Measurements from ENCODE around the gene TXNIP.

The TXNIP gene

GRCh38 chr1:145972580-145972979 lies 23.8 kb downstream of the TXNIP start:
- WGBS, result 86% methylated on average over 7 of the region's 7 CpGs
- 0 out of 2 replicates have a peak, but pooled peaks cover under 1% of the 10 kb centered on the region for H3K4me1 ChIP-seq (ENCODE audit: insufficient read depth, low read length)
- H3K36me3 ChIP-seq (ENCODE audit: insufficient read depth, low read length), result no peaks in the 10 kb centered on the region
- no peak overlapping the region for H3K9ac ChIP-seq (ENCODE audit: low read depth, low read length)
- H3K4me3 ChIP-seq (ENCODE audit: low read length), result no peak overlapping the region
- H3K27ac ChIP-seq (ENCODE audit: low read depth, low read length), result no peak overlapping the region
- no peaks in the 10 kb centered on the region for H3K27me3 ChIP-seq (ENCODE audit: insufficient read depth, low read length)
- 0 out of 2 replicates have a peak, but pooled peaks cover under 1% of the 10 kb centered on the region for H3K9me3 ChIP-seq (ENCODE audit: insufficient read depth, low read depth, low read length)

GRCh38 chr1:145967288-145967687 lies 29.1 kb downstream of the TXNIP start:
- Histone ChIP-seq H3K4me3 (ENCODE audit: low read length) (no peak overlapping the region), H3K9me3 (ENCODE audit: insufficient read depth, low read depth, low read length) (0 out of 2 replicates have a peak, but pooled peaks cover 5% of the 10 kb centered on the region), H3K9ac (ENCODE audit: low read depth, low read length) (no peak overlapping the region), H3K4me1 (ENCODE audit: insufficient read depth, low read length) (peaks cover 13% of the 10 kb centered on the region), H3K36me3 (ENCODE audit: insufficient read depth, low read length) (no peaks in the 10 kb centered on the region), H3K27ac (ENCODE audit: low read depth, low read length) (no peak overlapping the region), H3K27me3 (ENCODE audit: insufficient read depth, low read length) (peaks cover 20% of the 10 kb centered on the region)
- WGBS, result 93% methylated on average over 2 of the region's 2 CpGs

GRCh38 chr1:145965119-145965744 lies 31.1 kb downstream of the TXNIP start:
- no peak overlapping the region for H3K27ac ChIP-seq (ENCODE audit: low read depth, low read length)
- no peaks in the 10 kb centered on the region for H3K36me3 ChIP-seq (ENCODE audit: insufficient read depth, low read length)
- H3K4me1 ChIP-seq (ENCODE audit: insufficient read depth, low read length), result peaks cover 13% of the 10 kb centered on the region
- peak overlapping the region; percentile 65 for H3K4me3 ChIP-seq (ENCODE audit: low read length)
- no peak overlapping the region for H3K9ac ChIP-seq (ENCODE audit: low read depth, low read length)
- peaks cover 40% of the 10 kb centered on the region for H3K27me3 ChIP-seq (ENCODE audit: insufficient read depth, low read length)
- H3K9me3 ChIP-seq (ENCODE audit: insufficient read depth, low read depth, low read length), result 0 out of 2 replicates have a peak, but pooled peaks cover 5% of the 10 kb centered on the region
- WGBS, result 43% methylated on average over 3 of the region's 5 CpGs

- WGBS, result 3% methylated on average over 37 of the region's 37 CpGs
- peaks cover 48% of the 10 kb centered on the region for H3K27me3 ChIP-seq (ENCODE audit: insufficient read depth, low read length)
- H3K9ac ChIP-seq (ENCODE audit: low read depth, low read length), result 0 out of 2 replicates have a peak within 1 kb of the TSS, but pooled peaks have one; percentile 5
- no peak within 1 kb of the TSS for H3K27ac ChIP-seq (ENCODE audit: low read depth, low read length)
- H3K9me3 ChIP-seq (ENCODE audit: insufficient read depth, low read depth, low read length), result 0 out of 2 replicates have a peak, but pooled peaks cover 5% of the 10 kb centered on the region
- peaks cover 13% of the 10 kb centered on the region for H3K4me1 ChIP-seq (ENCODE audit: insufficient read depth, low read length)
- H3K4me3 ChIP-seq (ENCODE audit: low read length), result peak within 1 kb of the TSS; percentile 65
- no peaks in the 10 kb centered on the region for H3K36me3 ChIP-seq (ENCODE audit: insufficient read depth, low read length)
Measured at GRCh38 chr1:145964328-145965118, 31.9 kb downstream of the TXNIP start, which contains the start of the genes ANKRD34A and POLR3GL. ANKRD34A (minus strand) TSS chr1:145964575; CDS start chr1:145961759, 2,816 bp downstream. POLR3GL (plus strand) TSS chr1:145964690; CDS start chr1:145974866, 10,176 bp downstream.

GRCh38 chr1:145963265-145964019 lies 32.9 kb downstream of the TXNIP start:
- Histone ChIP-seq H3K27me3 (ENCODE audit: insufficient read depth, low read length) (peaks cover 58% of the 10 kb centered on the region), H3K36me3 (ENCODE audit: insufficient read depth, low read length) (no peaks in the 10 kb centered on the region), H3K4me1 (ENCODE audit: insufficient read depth, low read length) (peaks cover 13% of the 10 kb centered on the region), H3K9me3 (ENCODE audit: insufficient read depth, low read depth, low read length) (0 out of 2 replicates have a peak, but pooled peaks cover 5% of the 10 kb centered on the region), H3K9ac (ENCODE audit: low read depth, low read length) (no peak overlapping the region), H3K4me3 (ENCODE audit: low read length) (peak overlapping the region; percentile 92), H3K27ac (ENCODE audit: low read depth, low read length) (no peak overlapping the region)
- 66% methylated on average over 5 of the region's 5 CpGs for WGBS

GRCh38 chr1:145962157-145963102 lies 33.9 kb downstream of the TXNIP start:
- no peaks in the 10 kb centered on the region for H3K36me3 ChIP-seq (ENCODE audit: insufficient read depth, low read length)
- peak overlapping the region; percentile 92 for H3K4me3 ChIP-seq (ENCODE audit: low read length)
- no peak overlapping the region for H3K9ac ChIP-seq (ENCODE audit: low read depth, low read length)
- no peak overlapping the region for H3K27ac ChIP-seq (ENCODE audit: low read depth, low read length)
- 0 out of 2 replicates have a peak, but pooled peaks cover 3% of the 10 kb centered on the region for H3K9me3 ChIP-seq (ENCODE audit: insufficient read depth, low read depth, low read length)
- 11% methylated on average over 24 of the region's 36 CpGs for WGBS
- H3K27me3 ChIP-seq (ENCODE audit: insufficient read depth, low read length), result peaks cover 63% of the 10 kb centered on the region
- H3K4me1 ChIP-seq (ENCODE audit: insufficient read depth, low read length), result peaks cover 17% of the 10 kb centered on the region

GRCh38 chr1:145961425-145962156 lies 34.8 kb downstream of the TXNIP start:
- Histone ChIP-seq H3K27me3 (ENCODE audit: insufficient read depth, low read length) (peaks cover 72% of the 10 kb centered on the region), H3K36me3 (ENCODE audit: insufficient read depth, low read length) (no peaks in the 10 kb centered on the region), H3K9ac (ENCODE audit: low read depth, low read length) (no peak overlapping the region), H3K4me3 (ENCODE audit: low read length) (peak overlapping the region; percentile 92), H3K4me1 (ENCODE audit: insufficient read depth, low read length) (peaks cover 22% of the 10 kb centered on the region), H3K9me3 (ENCODE audit: insufficient read depth, low read depth, low read length) (no peaks in the 10 kb centered on the region), H3K27ac (ENCODE audit: low read depth, low read length) (no peak overlapping the region)
- WGBS, result under 1% methylated on average over 57 of the region's 57 CpGs

GRCh38 chr1:145961109-145961424 lies 35.3 kb downstream of the TXNIP start:
- Histone ChIP-seq H3K36me3 (ENCODE audit: insufficient read depth, low read length) (no peaks in the 10 kb centered on the region), H3K9me3 (ENCODE audit: insufficient read depth, low read depth, low read length) (no peaks in the 10 kb centered on the region), H3K4me3 (ENCODE audit: low read length) (peak overlapping the region; percentile 92), H3K27me3 (ENCODE audit: insufficient read depth, low read length) (peaks cover 77% of the 10 kb centered on the region), H3K9ac (ENCODE audit: low read depth, low read length) (no peak overlapping the region), H3K27ac (ENCODE audit: low read depth, low read length) (no peak overlapping the region), H3K4me1 (ENCODE audit: insufficient read depth, low read length) (peaks cover 22% of the 10 kb centered on the region)
- under 1% methylated on average over 22 of the region's 22 CpGs for WGBS

GRCh38 chr1:145960468-145961108 lies 35.8 kb downstream of the TXNIP start:
- Histone ChIP-seq H3K36me3 (ENCODE audit: insufficient read depth, low read length) (no peaks in the 10 kb centered on the region), H3K9ac (ENCODE audit: low read depth, low read length) (peak overlapping the region; percentile 28; the same call in 1 of the 2 replicates), H3K9me3 (ENCODE audit: insufficient read depth, low read depth, low read length) (no peaks in the 10 kb centered on the region), H3K27me3 (ENCODE audit: insufficient read depth, low read length) (peaks cover 82% of the 10 kb centered on the region), H3K27ac (ENCODE audit: low read depth, low read length) (peak overlapping the region; percentile 21; the same call in 1 of the 2 replicates), H3K4me1 (ENCODE audit: insufficient read depth, low read length) (peaks cover 22% of the 10 kb centered on the region), H3K4me3 (ENCODE audit: low read length) (peak overlapping the region; percentile 92)
- WGBS, result under 1% methylated on average over 43 of the region's 44 CpGs
